ENCODE results near the gene DLX4. TPM values are rescaled to one million over a fixed set of nuclear protein-coding genes. Genes with fewer than 3 reads are reported as not detected.

Gene DLX4
- total RNA-seq, 1 experiment from 2014 or later, result 2.5 TPM

DNA sequence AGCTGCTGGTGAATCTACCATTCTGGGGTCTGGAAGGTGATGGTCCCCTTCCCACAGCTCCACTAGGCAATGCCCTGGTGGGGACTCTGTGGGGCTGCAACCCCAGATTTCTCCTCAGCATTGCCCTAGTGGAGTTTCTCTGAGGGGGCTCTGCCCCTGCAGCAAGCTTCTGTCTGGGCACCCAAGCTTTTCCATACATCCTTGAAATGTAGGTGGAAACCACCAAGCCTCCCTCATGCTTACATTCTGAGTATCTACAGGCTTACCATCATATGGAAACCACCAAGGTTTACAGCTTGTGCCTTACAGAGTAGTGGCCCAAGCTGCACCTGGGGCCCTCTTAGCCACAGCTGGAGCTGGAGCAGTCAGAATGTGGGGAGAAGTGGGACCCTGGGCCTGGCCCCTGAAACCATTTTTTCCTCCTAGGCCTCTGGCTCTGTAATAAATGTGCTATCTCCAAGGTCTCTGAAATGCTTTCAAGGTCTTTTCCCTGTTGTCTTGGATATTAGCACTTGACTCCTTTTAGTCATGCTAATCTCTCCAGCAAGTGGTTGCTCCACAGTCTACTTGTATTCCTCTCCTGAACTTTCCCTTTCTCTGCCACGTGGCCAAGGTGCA is 45.6 kb downstream of the DLX4 start:
- no peak for DNase-seq (ENCODE audit: low spot score)

DNA sequence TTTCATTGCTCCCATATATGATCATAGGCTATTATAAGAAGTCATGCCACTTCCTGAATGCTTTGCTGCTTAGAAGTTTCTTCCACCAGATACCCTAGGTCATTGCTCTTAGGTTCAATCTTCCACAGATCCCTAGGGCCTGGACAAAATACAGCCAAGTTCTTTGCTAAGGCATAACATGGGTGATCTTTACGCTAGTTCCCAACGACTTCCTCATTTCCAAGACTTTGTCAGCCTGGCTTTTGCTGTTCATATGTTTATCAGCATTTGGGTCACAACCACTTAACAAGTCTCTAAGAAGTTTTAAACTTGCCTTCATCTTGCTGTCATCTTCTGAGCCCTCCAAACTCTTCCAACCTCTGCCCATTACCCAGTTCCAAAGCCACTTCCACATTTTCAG is 46.2 kb downstream of the DLX4 start:
- DNase-seq (ENCODE audit: low spot score), result no peak

DNA sequence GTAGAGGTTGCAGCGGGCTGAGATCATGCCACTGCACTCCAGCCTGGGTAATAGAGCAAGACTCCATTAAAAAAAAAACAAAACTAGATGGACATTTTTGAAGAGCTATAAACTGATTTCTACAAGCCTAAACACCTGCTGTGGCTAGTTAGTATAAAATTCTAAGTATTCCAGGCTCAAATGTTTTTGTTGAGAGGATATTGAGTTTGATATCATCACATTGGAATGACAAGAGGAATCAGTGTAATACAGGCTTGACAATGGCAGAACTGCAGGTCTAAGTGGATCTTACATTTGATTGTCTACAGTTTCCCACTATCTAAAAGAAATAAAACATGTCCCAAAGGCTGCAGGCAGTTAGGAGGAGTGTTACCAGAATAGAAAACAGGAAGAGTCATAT is 49.9 kb downstream of the DLX4 start:
- DNase-seq (ENCODE audit: low spot score), result no peak

DNA sequence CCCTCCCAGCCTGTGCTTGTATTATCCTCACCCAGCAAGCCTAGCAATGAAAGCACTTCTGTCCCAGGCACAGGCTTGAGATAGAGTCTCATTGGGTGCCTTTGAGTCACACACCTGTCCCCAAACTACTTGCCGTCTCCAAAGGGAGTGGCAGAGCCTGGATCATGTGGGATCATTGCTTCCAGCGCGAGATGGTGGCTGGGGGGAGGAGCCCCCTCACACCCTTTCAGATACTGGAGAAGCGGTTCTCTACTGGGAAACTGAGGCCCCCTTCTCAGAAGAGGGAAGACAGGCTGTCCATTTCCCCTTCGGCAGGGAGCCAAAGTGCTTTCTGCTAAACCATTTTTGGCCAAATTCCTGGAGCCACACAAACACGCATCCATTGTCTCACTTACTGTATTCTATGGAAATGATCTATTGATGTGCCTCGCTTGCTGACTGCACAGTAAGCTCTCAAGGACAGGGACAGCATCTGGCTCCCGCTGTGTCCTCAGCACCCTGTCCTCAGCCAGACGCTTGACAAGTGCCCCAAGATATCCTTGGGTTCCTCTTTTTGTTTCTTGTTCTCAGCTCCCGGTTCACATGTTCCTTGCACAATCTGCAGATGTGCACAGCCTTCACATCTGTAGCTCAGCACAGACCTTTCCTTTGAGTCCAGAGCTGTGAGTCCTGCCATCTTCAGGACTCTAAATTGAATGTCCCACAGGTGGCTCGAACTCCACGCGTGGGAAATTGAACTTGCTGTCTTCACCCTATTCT is 52.0 kb downstream of the DLX4 start:
- DNase-seq (ENCODE audit: low spot score), result no peak

DNA sequence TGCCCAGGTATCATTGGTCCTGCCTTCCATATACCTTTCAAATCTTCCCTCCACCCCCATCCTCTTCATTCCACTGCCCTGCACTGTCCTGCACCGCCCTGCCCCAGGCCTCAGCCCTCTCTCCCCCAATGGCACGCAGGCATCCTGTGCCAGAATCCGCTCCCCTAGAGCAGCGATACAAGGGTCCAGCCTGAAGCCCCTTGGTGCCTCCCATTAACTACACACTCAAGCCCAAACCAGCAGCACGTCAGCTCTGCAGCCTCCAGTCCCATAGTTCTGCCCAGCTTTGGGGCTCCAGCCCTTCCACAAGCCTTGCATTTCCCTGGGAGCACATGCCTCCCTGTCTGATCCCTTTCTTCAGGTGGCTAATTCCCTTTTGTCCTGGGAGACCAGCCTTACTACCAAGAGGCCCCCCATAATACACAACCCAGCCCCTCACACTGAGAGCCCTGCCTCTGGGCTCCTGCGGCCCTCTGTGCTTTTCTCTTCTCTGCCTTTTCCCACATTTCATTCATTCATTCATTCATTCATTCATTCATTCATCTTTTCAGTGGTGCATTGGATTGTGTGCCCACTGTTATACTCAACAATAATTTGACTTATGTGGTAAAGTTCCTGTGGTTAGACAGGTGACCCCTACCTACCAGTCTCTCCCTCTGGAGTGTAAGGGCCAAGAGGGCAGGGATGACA is 52.8 kb downstream of the DLX4 start:
- no peak for DNase-seq (ENCODE audit: low spot score)

DNA sequence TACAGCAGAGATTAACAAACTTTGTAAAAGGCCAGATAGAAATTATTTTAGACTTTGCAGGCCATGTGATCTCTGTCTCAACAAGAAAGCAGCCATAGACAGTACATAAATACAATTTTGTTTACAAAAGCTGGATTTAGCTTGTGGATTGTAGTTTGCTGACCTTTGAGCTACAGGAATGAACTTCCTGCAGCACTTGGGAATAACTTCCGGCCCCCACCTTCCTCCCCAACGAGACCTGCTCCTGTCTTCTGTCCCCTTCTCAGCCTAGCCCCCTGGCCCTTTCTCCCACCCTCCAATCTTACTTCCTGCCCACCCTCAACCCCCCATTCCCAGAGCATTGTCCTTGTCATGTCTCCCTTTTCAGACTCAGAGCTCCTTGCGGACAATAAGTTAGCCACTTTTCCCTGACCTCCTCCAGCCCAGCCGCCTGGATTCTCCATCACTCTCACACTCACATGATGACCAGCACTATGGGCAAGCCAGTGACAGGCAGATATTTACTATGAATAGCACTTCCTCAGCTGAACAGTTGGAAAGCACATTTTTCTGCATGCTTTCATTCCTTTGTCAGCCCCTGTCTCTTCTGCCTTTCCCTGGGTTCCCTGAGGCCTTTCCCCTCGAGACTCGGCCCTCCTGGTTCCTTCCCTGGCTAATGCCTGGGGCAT is 53.6 kb downstream of the DLX4 start:
- no peak for DNase-seq (ENCODE audit: low spot score)

DNA sequence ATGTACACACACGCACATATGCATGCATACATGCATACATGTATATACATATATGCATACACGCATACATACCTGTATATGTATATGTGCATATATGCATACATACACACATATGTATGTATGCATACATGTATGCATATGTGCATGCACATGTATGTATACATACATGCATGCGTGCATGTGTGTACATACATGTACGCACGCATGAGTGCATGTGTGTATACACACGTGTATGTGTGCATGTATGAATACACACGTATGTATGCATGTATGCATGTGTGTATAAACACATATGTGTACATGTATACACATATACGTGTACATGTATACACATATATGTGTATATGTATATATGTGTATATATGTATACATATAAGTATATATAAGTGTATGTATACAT is 54.5 kb downstream of the DLX4 start:
- no peak for DNase-seq (ENCODE audit: low spot score)

Other genes starting within 250 kb of the DLX4 start
- 4.6 and 12.0 TPM in 2 replicates for gene FAM117A, start 205.1 kb upstream of the DLX4 start, total RNA-seq (2014; rRNA removed; shearing (Covaris generic))
- gene KAT7, start 180.5 kb upstream of the DLX4 start, total RNA-seq (2014; rRNA removed; shearing (Covaris generic)), result 30.3 and 33.4 TPM in 2 replicates
- gene TAC4, start 121.1 kb upstream of the DLX4 start, total RNA-seq (2014; rRNA removed; shearing (Covaris generic)), result not detected in 2 replicates
- gene DLX3, start 26.0 kb downstream of the DLX4 start, total RNA-seq (2014; rRNA removed; shearing (Covaris generic)), result not detected in 2 replicates
- 839 and 951 TPM in 2 replicates for gene ITGA3, start 86.9 kb downstream of the DLX4 start, total RNA-seq (2014; rRNA removed; shearing (Covaris generic))
- 13.7 and 13.9 TPM in 2 replicates for gene PDK2, start 126.2 kb downstream of the DLX4 start, total RNA-seq (2014; rRNA removed; shearing (Covaris generic))
- gene SAMD14, start 161.0 kb downstream of the DLX4 start, total RNA-seq (2014; rRNA removed; shearing (Covaris generic)), result 0.50 and 0.62 TPM in 2 replicates
- gene PPP1R9B, start 181.5 kb downstream of the DLX4 start, total RNA-seq (2014; rRNA removed; shearing (Covaris generic)), result 19.1 and 35.5 TPM in 2 replicates
- 0.22 and 9.3 TPM in 2 replicates for gene SGCA, start 196.8 kb downstream of the DLX4 start, total RNA-seq (2014; rRNA removed; shearing (Covaris generic))
- gene COL1A1, start 232.4 kb downstream of the DLX4 start, total RNA-seq (2014; rRNA removed; shearing (Covaris generic)), result 6.2 and 15.7 TPM in 2 replicates